A673 (cell line): ENCODE data around the gene EHBP1L1.

ENCODE experiments used
- CTCF ChIP-seq: fragments of 300-800, 200-600 bp; sonication (generic); conservative IDR thresholded peaks from 2 replicates; pipeline ENCODE4 v1.5.1; 2017; ENCODE audit warnings: low read depth, mild to moderate bottlenecking, antibody characterized with exemption, low read length, moderate library complexity, mixed read lengths
- EZH2 ChIP-seq: fragments of 200-600 bp; sonication (generic); IDR thresholded peaks from 2 replicates; pipeline ENCODE4 v1.6.1; 2017; ENCODE audit warnings: borderline replicate concordance, low read depth, mild to moderate bottlenecking, mixed read lengths, antibody characterized with exemption, low read length; ENCODE audit not compliant: poor library complexity, severe bottlenecking

- no peak for TF ChIP-seq CTCF
- TF ChIP-seq EZH2, result no peak
Observed at GRCh38 chr11:65580756-65581155, 4.9 kb downstream of the EHBP1L1 start.
